Skeletal muscle cell (primary cell): ENCODE measurements around the gene SLFN12L.
A peak's percentile ranks its signal among the peaks of the same experiment; 100 is the strongest.

Source experiments
- DNase-seq: peaks from one replicate; pipeline ENCODE4 v3.0.0-alpha.2; 2010; ENCODE audit warnings: low read depth
- H3K4me3 ChIP-seq: 2 replicates; pipeline ENCODE4 v1.5.1; 2011; ENCODE audit warnings: low read depth, mild to moderate bottlenecking, control low read depth, low read length, moderate library complexity

The SLFN12L gene

GRCh38 chr17:35448214-35448898, 89.1 kb downstream of the SLFN12L start, which contains the start of gene SLFN13:
TSS of gene SLFN13 (minus strand) at chr17:35448766. CDS start at chr17:35445680, 3,086 bp downstream.
- peak within 1 kb of the TSS; percentile 50 for H3K4me3 ChIP-seq
- DNase-seq = no peak

GRCh38 chr17:35447499-35447898, 90.0 kb downstream of the SLFN12L start:
- no peak overlapping the region for H3K4me3 ChIP-seq
- no peak for DNase-seq

- no peak overlapping the region for H3K4me3 ChIP-seq
- DNase-seq = no peak
Measured at GRCh38 chr17:35438433-35438832, 99.0 kb downstream of the SLFN12L start.

- peak; percentile 98 for DNase-seq
- peak overlapping the region; percentile 55 for H3K4me3 ChIP-seq
Measured at GRCh38 chr17:35433075-35433894, 104.2 kb downstream of the SLFN12L start.

- H3K4me3 ChIP-seq = peak within 1 kb of the TSS; percentile 55
- peak; percentile 96 for DNase-seq
Measured at GRCh38 chr17:35432176-35433074, 105.1 kb downstream of the SLFN12L start, which contains the start of gene SLFN12. TSS of gene SLFN12 (minus strand) at chr17:35432500. CDS start at chr17:35423028, 9,472 bp downstream.

GRCh38 chr17:35429702-35430101, 107.8 kb downstream of the SLFN12L start:
- H3K4me3 ChIP-seq = no peak overlapping the region
- no peak for DNase-seq

GRCh38 chr17:35428229-35428628, 109.2 kb downstream of the SLFN12L start:
- no peak overlapping the region for H3K4me3 ChIP-seq
- DNase-seq = no peak

- H3K4me3 ChIP-seq = no peak overlapping the region
- DNase-seq = no peak
Measured at GRCh38 chr17:35423761-35424160, 113.7 kb downstream of the SLFN12L start.
